HCT116 (cell line): ENCODE data around the gene AGL.

ENCODE experiments used
- CBX3 ChIP-seq: IDR thresholded peaks from 2 replicates; pipeline ENCODE4 v1.6.1; 2012; ENCODE audit warnings: low read depth
- CEBPB ChIP-seq: IDR thresholded peaks from 2 replicates; pipeline ENCODE4 v1.6.1; 2012; ENCODE audit warnings: low read depth
- EGR1 ChIP-seq: IDR thresholded peaks from 2 replicates; pipeline ENCODE4 v1.6.1; 2012; ENCODE audit warnings: low read depth
- EZH2 ChIP-seq: fragments of 200-600 bp; sonication (generic); IDR thresholded peaks from 2 replicates; pipeline ENCODE4 v1.6.1; 2017; ENCODE audit warnings: antibody characterized with exemption, mixed run types
- FOSL1 ChIP-seq: IDR thresholded peaks from 2 replicates; pipeline ENCODE4 v1.6.1; 2012; ENCODE audit warnings: low read depth
- POLR2A ChIP-seq: IDR thresholded peaks from 2 replicates; pipeline ENCODE4 v1.7.0; 2011; ENCODE audit warnings: borderline replicate concordance; ENCODE audit not compliant: insufficient read depth, insufficient read length; ENCODE audit errors: extremely low read depth
- POLR2AphosphoS5 ChIP-seq: IDR thresholded peaks from 2 replicates; pipeline ENCODE4 v1.6.1; 2011; ENCODE audit warnings: mild to moderate bottlenecking, low read depth, low read length, moderate library complexity
- RAD21 ChIP-seq: IDR thresholded peaks from 2 replicates; pipeline ENCODE4 v1.6.1; 2012; ENCODE audit warnings: low read depth, mild to moderate bottlenecking
- SRF ChIP-seq: IDR thresholded peaks from 2 replicates; pipeline ENCODE4 v1.6.1; 2012; ENCODE audit warnings: low read depth
- ZNF274 ChIP-seq: fragments of 200-500 bp; sonication (Bioruptor generic); IDR thresholded peaks from 2 replicates; pipeline ENCODE4 v1.6.1; 2014; ENCODE audit warnings: mild to moderate bottlenecking, low read depth, low read length, inconsistent platforms
- TF ChIP-seq, protein P1 (sequence below), 3 experiments: fragments of 200-600 bp in 1 of 3; sonication (generic) in 1 of 3; IDR thresholded peaks in 2 of 3; conservative IDR thresholded peaks in 1 of 3; 2 replicates each; pipeline ENCODE4 v1.5.1; 2012 to 2017; ENCODE audit warnings: low read depth in 2 of 3, low read length in 2 of 3, antibody characterized with exemption in 1 of 3, borderline replicate concordance in 1 of 3, control low read depth in 1 of 3, mild to moderate bottlenecking in 1 of 3, mixed read lengths in 1 of 3, mixed run types in 1 of 3, moderate library complexity in 1 of 3; ENCODE audit not compliant: insufficient read depth in 1 of 3
- TF ChIP-seq, protein P2 (sequence below): IDR thresholded peaks from 2 replicates; pipeline ENCODE4 v1.6.1; 2012
- TF ChIP-seq, protein P3 (sequence below): IDR thresholded peaks from 2 replicates; pipeline ENCODE4 v1.6.1; 2012; ENCODE audit warnings: low read depth

DNA sequence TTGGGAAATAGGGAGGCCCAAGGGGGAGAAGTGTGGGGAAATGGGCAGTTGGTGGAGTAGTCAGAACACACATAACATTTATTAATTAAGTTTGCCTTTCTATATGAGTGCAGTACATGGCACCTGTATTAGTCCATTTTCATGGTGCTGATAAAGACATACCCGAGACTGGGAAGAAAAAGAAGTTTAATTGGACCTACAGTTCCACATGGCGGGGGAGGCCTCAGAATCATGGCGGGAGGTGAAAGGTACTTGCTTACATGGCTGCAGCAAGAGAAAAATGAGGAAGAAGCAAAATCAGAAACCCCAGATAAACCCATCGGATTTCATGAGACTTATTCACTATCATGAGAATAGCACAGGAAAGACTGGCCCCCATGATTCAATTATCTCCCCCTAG lies 118.1 kb downstream of the AGL start:
- TF ChIP-seq EZH2 (no peak), RAD21 (no peak), CEBPB (no peak), EGR1 (no peak), ZNF274 (no peak), POLR2A (no peak), CBX3 (no peak), FOSL1 (no peak), POLR2AphosphoS5 (no peak), SRF (no peak)
- TF ChIP-seq, protein P1, sequence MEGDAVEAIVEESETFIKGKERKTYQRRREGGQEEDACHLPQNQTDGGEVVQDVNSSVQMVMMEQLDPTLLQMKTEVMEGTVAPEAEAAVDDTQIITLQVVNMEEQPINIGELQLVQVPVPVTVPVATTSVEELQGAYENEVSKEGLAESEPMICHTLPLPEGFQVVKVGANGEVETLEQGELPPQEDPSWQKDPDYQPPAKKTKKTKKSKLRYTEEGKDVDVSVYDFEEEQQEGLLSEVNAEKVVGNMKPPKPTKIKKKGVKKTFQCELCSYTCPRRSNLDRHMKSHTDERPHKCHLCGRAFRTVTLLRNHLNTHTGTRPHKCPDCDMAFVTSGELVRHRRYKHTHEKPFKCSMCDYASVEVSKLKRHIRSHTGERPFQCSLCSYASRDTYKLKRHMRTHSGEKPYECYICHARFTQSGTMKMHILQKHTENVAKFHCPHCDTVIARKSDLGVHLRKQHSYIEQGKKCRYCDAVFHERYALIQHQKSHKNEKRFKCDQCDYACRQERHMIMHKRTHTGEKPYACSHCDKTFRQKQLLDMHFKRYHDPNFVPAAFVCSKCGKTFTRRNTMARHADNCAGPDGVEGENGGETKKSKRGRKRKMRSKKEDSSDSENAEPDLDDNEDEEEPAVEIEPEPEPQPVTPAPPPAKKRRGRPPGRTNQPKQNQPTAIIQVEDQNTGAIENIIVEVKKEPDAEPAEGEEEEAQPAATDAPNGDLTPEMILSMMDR (IDR thresholded peaks at IDR 0.05 in 2 of 3, conservative IDR thresholded peaks at IDR 0.05 in 1 of 3; ENCODE audit: borderline replicate concordance in 1 of 3, insufficient read depth in 1 of 3, low read depth in 2 of 3, low read length in 2 of 3): no peak
- TF ChIP-seq, protein P2, sequence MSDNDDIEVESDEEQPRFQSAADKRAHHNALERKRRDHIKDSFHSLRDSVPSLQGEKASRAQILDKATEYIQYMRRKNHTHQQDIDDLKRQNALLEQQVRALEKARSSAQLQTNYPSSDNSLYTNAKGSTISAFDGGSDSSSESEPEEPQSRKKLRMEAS: no peak
- TF ChIP-seq, protein P3, sequence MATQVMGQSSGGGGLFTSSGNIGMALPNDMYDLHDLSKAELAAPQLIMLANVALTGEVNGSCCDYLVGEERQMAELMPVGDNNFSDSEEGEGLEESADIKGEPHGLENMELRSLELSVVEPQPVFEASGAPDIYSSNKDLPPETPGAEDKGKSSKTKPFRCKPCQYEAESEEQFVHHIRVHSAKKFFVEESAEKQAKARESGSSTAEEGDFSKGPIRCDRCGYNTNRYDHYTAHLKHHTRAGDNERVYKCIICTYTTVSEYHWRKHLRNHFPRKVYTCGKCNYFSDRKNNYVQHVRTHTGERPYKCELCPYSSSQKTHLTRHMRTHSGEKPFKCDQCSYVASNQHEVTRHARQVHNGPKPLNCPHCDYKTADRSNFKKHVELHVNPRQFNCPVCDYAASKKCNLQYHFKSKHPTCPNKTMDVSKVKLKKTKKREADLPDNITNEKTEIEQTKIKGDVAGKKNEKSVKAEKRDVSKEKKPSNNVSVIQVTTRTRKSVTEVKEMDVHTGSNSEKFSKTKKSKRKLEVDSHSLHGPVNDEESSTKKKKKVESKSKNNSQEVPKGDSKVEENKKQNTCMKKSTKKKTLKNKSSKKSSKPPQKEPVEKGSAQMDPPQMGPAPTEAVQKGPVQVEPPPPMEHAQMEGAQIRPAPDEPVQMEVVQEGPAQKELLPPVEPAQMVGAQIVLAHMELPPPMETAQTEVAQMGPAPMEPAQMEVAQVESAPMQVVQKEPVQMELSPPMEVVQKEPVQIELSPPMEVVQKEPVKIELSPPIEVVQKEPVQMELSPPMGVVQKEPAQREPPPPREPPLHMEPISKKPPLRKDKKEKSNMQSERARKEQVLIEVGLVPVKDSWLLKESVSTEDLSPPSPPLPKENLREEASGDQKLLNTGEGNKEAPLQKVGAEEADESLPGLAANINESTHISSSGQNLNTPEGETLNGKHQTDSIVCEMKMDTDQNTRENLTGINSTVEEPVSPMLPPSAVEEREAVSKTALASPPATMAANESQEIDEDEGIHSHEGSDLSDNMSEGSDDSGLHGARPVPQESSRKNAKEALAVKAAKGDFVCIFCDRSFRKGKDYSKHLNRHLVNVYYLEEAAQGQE: no peak
